SU-DHL-6 (cell line): ENCODE data around the gene SAMD7.

Experiments
- H2AFZ ChIP-seq: fragments of 200-600 bp; sonication (generic); 2 replicates; pipeline ENCODE4 v1.6.1; 2014; ENCODE audit warnings: low read depth, mild to moderate bottlenecking, moderate library complexity, mixed read lengths, antibody characterized with exemption, low read length; ENCODE audit not compliant: severe bottlenecking
- H3F3A ChIP-seq: fragments of 200-600 bp; shearing (Covaris generic); 2 replicates; pipeline ENCODE4 v1.6.0; 2016; ENCODE audit warnings: antibody characterized with exemption, mild to moderate bottlenecking; ENCODE audit not compliant: insufficient read depth
- H3K27ac ChIP-seq: fragments of 200-600 bp; sonication (generic); 2 replicates; pipeline ENCODE4 v1.5.1; 2016; ENCODE audit warnings: low read depth, mild to moderate bottlenecking, low read length, moderate library complexity, mixed read lengths
- H3K27me3 ChIP-seq: fragments of 200-600 bp; sonication (generic), shearing (Covaris generic); 2 replicates; pipeline ENCODE4 v1.6.0; 2014; ENCODE audit warnings: mild to moderate bottlenecking, low read length
- H3K36me3 ChIP-seq: fragments of 200-600 bp; sonication (generic); 2 replicates; pipeline ENCODE4 v1.6.1; 2014; ENCODE audit warnings: mild to moderate bottlenecking, low read length, mixed read lengths
- H3K4me2 ChIP-seq: fragments of 300-600, 200-600 bp; shearing (Covaris generic), sonication (generic); 2 replicates; pipeline ENCODE4 v1.6.0; 2014; ENCODE audit warnings: low read length, low read depth, mild to moderate bottlenecking; ENCODE audit not compliant: poor library complexity, severe bottlenecking
- H3K4me3 ChIP-seq: fragments of 200-600 bp; sonication (generic); 2 replicates; pipeline ENCODE4 v1.5.1; 2014; ENCODE audit warnings: antibody characterized with exemption, low read length, mild to moderate bottlenecking, mixed read lengths; ENCODE audit not compliant: insufficient read depth, poor library complexity, severe bottlenecking
- H3K79me2 ChIP-seq: fragments of 200-600 bp; sonication (generic); 2 replicates; pipeline ENCODE4 v1.6.1; 2014; ENCODE audit warnings: mild to moderate bottlenecking, low read length, moderate library complexity; ENCODE audit not compliant: insufficient read depth
- H3K9ac ChIP-seq: fragments of 200-600 bp; sonication (generic); 2 replicates; pipeline ENCODE4 v1.7.0; 2014; ENCODE audit warnings: mild to moderate bottlenecking, low read length
- H3K9me2 ChIP-seq: fragments of 200-600 bp; sonication (generic); replicated peaks from 2 replicates; pipeline ENCODE4 v1.6.1; 2014; ENCODE audit warnings: low read length; ENCODE audit not compliant: insufficient read depth
- H3K9me3 ChIP-seq: fragments of 200-600 bp; sonication (generic); 2 replicates; pipeline ENCODE4 v1.6.1; 2014; ENCODE audit warnings: low read length, mixed read lengths; ENCODE audit not compliant: insufficient read depth
- H4K20me1 ChIP-seq: fragments of 200-600 bp; sonication (generic); 2 replicates; pipeline ENCODE4 v1.6.1; 2014; ENCODE audit warnings: low read depth, mild to moderate bottlenecking, antibody characterized with exemption, low read length, moderate library complexity, mixed read lengths
- CTCF ChIP-seq: fragments of 200-600 bp; sonication (generic); IDR thresholded peaks from one replicate; pipeline ENCODE4 v1.5.1; 2017; ENCODE audit warnings: antibody characterized with exemption, mild to moderate bottlenecking, low read length, moderate library complexity; ENCODE audit not compliant: insufficient read depth, poor library complexity, severe bottlenecking
- EZH2phosphoT487 ChIP-seq: fragments of 200-600 bp; sonication (generic), shearing (Covaris generic); conservative IDR thresholded peaks from 2 replicates; pipeline ENCODE4 v1.6.1; 2018; ENCODE audit warnings: mild to moderate bottlenecking, antibody characterized with exemption, low read length, moderate library complexity, mixed read lengths

The SAMD7 gene

GRCh38 chr3:169952045-169952444, 40.7 kb downstream of the SAMD7 start:
- Histone ChIP-seq H4K20me1 (no peaks in the 10 kb centered on the region), H3K27me3 (no peaks in the 10 kb centered on the region), H3K9me2 (no peaks in the 10 kb centered on the region), H3F3A (peaks cover 79% of the 10 kb centered on the region), H3K4me3 (no peak overlapping the region), H3K79me2 (peaks cover 31% of the 10 kb centered on the region), H3K4me2 (no peak overlapping the region), H2AFZ (no peak overlapping the region), H3K9me3 (no peaks in the 10 kb centered on the region), H3K36me3 (no peaks in the 10 kb centered on the region), H3K27ac (peak overlapping the region; percentile 59), H3K9ac (no peak overlapping the region)
- no peak for TF ChIP-seq EZH2phosphoT487
- no peak for TF ChIP-seq CTCF

DNA sequence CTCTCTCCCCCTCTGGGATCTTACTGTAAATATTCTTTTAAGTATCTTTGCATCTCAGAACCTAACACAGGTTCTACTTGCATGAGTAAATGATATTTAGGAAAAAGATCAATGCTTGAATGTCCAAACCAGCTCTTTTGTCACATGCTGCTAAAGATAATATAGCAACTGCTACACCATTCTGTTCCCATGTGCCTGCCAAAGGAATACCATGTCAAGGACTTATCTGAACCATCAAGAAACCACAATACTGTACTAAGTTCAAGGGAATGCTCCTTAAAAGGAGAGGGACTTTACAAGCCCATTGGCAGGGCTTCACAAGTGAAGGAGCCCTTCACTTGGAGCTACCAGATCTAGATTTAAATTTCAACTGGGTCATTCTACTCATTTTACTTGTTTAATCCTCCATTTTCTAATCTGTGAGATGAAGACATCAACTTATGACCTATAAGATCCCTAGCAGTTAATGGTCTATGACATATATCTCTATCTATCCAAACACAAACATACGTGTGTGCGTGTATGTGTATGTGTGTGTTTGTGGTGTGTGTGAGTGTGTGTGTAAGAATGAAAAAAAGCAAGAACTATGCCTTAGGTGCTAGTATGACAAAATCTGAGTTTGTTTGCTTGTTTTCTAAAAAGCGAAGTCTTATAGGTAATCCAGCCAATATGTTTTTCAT, 42.2 kb downstream of the SAMD7 start:
- Histone ChIP-seq H3K27me3 (no peaks in the 10 kb centered on the region), H2AFZ (no peak overlapping the region), H4K20me1 (no peaks in the 10 kb centered on the region), H3K27ac (peak overlapping the region; percentile 87), H3K4me2 (peak overlapping the region; percentile 85), H3K9me3 (no peaks in the 10 kb centered on the region), H3K79me2 (peaks cover 33% of the 10 kb centered on the region), H3K9ac (peak overlapping the region; percentile 60), H3K36me3 (no peaks in the 10 kb centered on the region), H3K9me2 (no peaks in the 10 kb centered on the region), H3F3A (peaks cover 75% of the 10 kb centered on the region), H3K4me3 (peak overlapping the region; percentile 46)
- TF ChIP-seq EZH2phosphoT487 (no peak), CTCF (no peak)

DNA sequence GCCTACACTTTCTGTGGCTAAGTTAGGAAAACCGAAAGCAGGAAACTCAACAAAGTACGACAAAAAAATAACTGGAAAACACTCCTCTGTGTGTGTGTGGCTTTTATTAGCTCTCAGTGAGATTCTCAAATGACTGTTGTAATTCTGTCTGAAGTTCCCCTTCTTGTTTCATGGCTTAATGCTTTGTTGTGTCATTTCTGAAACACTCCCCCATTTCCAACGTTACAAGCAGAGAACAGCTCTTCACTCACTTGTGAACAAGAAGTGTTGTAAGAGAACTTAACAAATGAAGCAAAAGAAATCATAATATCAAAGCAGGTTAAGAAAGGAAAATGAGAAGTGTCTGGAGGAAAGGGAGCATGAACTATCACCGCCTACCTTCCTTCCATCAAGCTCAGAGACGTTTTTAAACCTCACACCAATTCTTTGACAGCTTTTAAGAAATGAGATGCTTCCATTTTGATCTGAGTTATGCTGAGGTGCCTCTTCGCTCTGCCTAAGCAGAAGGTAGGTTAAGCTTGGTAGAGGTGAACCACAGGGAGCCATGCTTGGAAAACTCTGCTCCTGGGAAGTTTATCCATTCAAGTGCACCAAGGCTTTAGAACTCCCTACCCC, 42.9 kb downstream of the SAMD7 start:
- H3F3A ChIP-seq: peaks cover 68% of the 10 kb centered on the region
- H3K9me3 ChIP-seq: no peaks in the 10 kb centered on the region
- H3K27ac ChIP-seq: peak overlapping the region; percentile 87
- peak overlapping the region; percentile 60 for H3K9ac ChIP-seq
- no peak overlapping the region for H2AFZ ChIP-seq
- peak overlapping the region; percentile 46 for H3K4me3 ChIP-seq
- H3K27me3 ChIP-seq: no peaks in the 10 kb centered on the region
- H3K9me2 ChIP-seq: no peaks in the 10 kb centered on the region
- peak overlapping the region; percentile 85 for H3K4me2 ChIP-seq
- peaks cover 33% of the 10 kb centered on the region for H3K79me2 ChIP-seq
- H4K20me1 ChIP-seq: no peaks in the 10 kb centered on the region
- no peak for TF ChIP-seq CTCF
- TF ChIP-seq EZH2phosphoT487: no peak
- H3K36me3 ChIP-seq: no peaks in the 10 kb centered on the region
